Peyer's patch (tissue), 4 donors: ENCODE data around the gene CST2.

Source experiments
- CTCF ChIP-seq, 6 experiments: fragments of 450-650 bp in 4 of 6; fragments of 200-600 bp in 2 of 6; sonication (generic) in 1 of 6; IDR thresholded peaks; one replicate each; pipeline ENCODE4 v1.5.1; 2017 to 2019; ENCODE audit warnings: antibody characterized with exemption in 6 of 6, mild to moderate bottlenecking in 3 of 6, moderate library complexity in 1 of 6
- POLR2A ChIP-seq, 2 donors: fragments of 450-650 bp; IDR thresholded peaks; one replicate each; pipeline ENCODE4 v1.5.1; 2017; ENCODE audit warnings: antibody characterized with exemption in 2 of 2, mild to moderate bottlenecking in 2 of 2, moderate library complexity in 2 of 2

- TF ChIP-seq CTCF (IDR thresholded peaks at IDR 0.05) (no peak), POLR2A (IDR thresholded peaks at IDR 0.05) (no peak)
Observed at GRCh38 chr20:23795526-23795925, 31.0 kb downstream of the CST2 start.
